Activated CD8-positive, alpha-beta T cell treated with anti-CD3 and anti-CD28 coated beads for 36 hours (primary cell): ENCODE measurements around the gene CCDC126. TPM values are rescaled to one million over a fixed set of nuclear protein-coding genes. Genes with fewer than 3 reads are reported as not detected.
"Not testable (repeated sequence)": the region's sequence is repeated elsewhere in the genome, so short reads cannot be mapped to it uniquely, and the experiment has no call there.

ENCODE experiments used
- ATAC-seq: fragments of 200-7000 bp; cut with Tn5 transposase; one replicate; pipeline ENCODE4 v1.10.0; 2021; ENCODE audit warnings: mild to moderate bottlenecking, moderate library complexity
- CTCF ChIA-PET: fragments of 350-600 bp; sonication (Branson Sonifier 250); formaldehyde crosslinking; loops from one replicate; lab custom pipeline; 2021; ENCODE audit warnings: antibody characterized with exemption; lab: Charles Lee
- POLR2A ChIA-PET: fragments of 350-600 bp; sonication (Branson Sonifier 250); formaldehyde crosslinking; loops from one replicate; lab custom pipeline; 2021; ENCODE audit warnings: antibody characterized with exemption; lab: Charles Lee
- DNase-seq: peaks from one replicate; pipeline ENCODE4 v3.0.0-alpha.2; 2020
- H3K27ac Mint-ChIP-seq: one replicate; pipeline ENCODE4 v1.8.0; 2021; ENCODE audit warnings: mild to moderate bottlenecking, mixed read lengths
- H3K27me3 Mint-ChIP-seq: one replicate; pipeline ENCODE4 v1.8.0; 2021; ENCODE audit warnings: mixed read lengths
- H3K36me3 Mint-ChIP-seq: one replicate; pipeline ENCODE4 v1.8.0; 2021; ENCODE audit warnings: low read depth, mixed read lengths
- H3K4me1 Mint-ChIP-seq: one replicate; pipeline ENCODE4 v1.8.0; 2021; ENCODE audit warnings: low read depth, mixed read lengths
- H3K4me3 Mint-ChIP-seq: one replicate; pipeline ENCODE4 v1.8.0; 2021; ENCODE audit warnings: mild to moderate bottlenecking, moderate library complexity, mixed read lengths
- H3K9me3 Mint-ChIP-seq: one replicate; pipeline ENCODE4 v1.8.0; 2021; ENCODE audit warnings: mixed read lengths
- CTCF ChIP-seq: fragments of 200-600 bp; IDR thresholded peaks from one replicate; pipeline ENCODE4 v1.8.0; 2022; ENCODE audit warnings: antibody characterized with exemption, mild to moderate bottlenecking
- intact Hi-C: fragments of 100-400 bp; cut with micrococcal nuclease; formaldehyde crosslinking; loops from one replicate; pipeline ENCODE4 v1.10.0; 2022
- total RNA-seq, 2 experiments: library from RNA; stranded (reverse); gene quantifications; one replicate each; pipeline ENCODE4 v1.2.3, GENCODE V29; 2021

CCDC126 gene
- total RNA-seq, 2 experiments from 2014 or later, result 5.5 to 6.5 TPM

GRCh38 chr7:23680414-23681405 lies 83.5 kb downstream of the CCDC126 start:
- intact Hi-C loops, result no loop called here
- TF ChIP-seq CTCF, result no peak
- POLR2A ChIA-PET, result interaction anchor here (1.0 to 1.5 kb wide), 2 partner anchors 10 to 110 kb away, joined by 3 to 4 read pairs; no protein-coding TSS in a partner anchor
- H3K27me3 Mint-ChIP-seq, result no peaks in the 10 kb centered on the region
- peak overlapping the region; percentile 85 for H3K4me3 Mint-ChIP-seq
- H3K4me1 Mint-ChIP-seq, result peaks cover 16% of the 10 kb centered on the region
- CTCF ChIA-PET, result interaction anchor here (0.9 to 12.7 kb wide), 8 partner anchors 11 to 134 kb away, joined by 3 to 84 read pairs (median 4); no protein-coding TSS in a partner anchor
- DNase-seq, result peak; percentile 57
- peak overlapping the region; percentile 75 for H3K27ac Mint-ChIP-seq
- H3K9me3 Mint-ChIP-seq, result no peaks in the 10 kb centered on the region
- peak; percentile 56 for ATAC-seq
- H3K36me3 Mint-ChIP-seq, result peaks cover 3% of the 10 kb centered on the region

GRCh38 chr7:23684041-23684440 lies 86.9 kb downstream of the CCDC126 start:
- H3K4me1 Mint-ChIP-seq, result peaks cover 15% of the 10 kb centered on the region
- intact Hi-C loops, H3K27me3 Mint-ChIP-seq, DNase-seq, ATAC-seq, H3K4me3 Mint-ChIP-seq, H3K9me3 Mint-ChIP-seq, H3K36me3 Mint-ChIP-seq, H3K27ac Mint-ChIP-seq: not testable (repeated sequence)
- POLR2A ChIA-PET, result interaction anchor here (0.6 kb wide), 1 partner anchor 49 kb away, joined by 3 read pairs; no protein-coding TSS in a partner anchor
- CTCF ChIA-PET, result interaction anchor here (0.9 to 12.7 kb wide), 6 partner anchors 10 to 411 kb away, joined by 3 to 84 read pairs (median 7); no protein-coding TSS in a partner anchor

- Mint-ChIP-seq H3K4me1 (peaks cover 5% of the 10 kb centered on the region), H3K36me3 (peaks cover 2% of the 10 kb centered on the region), H3K27ac (no peak overlapping the region), H3K9me3 (no peaks in the 10 kb centered on the region), H3K4me3 (no peak overlapping the region), H3K27me3 (no peaks in the 10 kb centered on the region)
- CTCF ChIA-PET, result interaction anchor here (2.5 to 12.7 kb wide), 3 partner anchors 12 to 139 kb away, joined by 10 to 84 read pairs (median 13); no protein-coding TSS in a partner anchor
- DNase-seq (no peak), ATAC-seq (no peak)
- intact Hi-C loops, result no loop called here
- TF ChIP-seq CTCF, result no peak
- POLR2A ChIA-PET, result no interaction called here
These were observed 88.5 kb downstream of the CCDC126 start for GRCh38 chr7:23685731-23686130.

- Mint-ChIP-seq H3K27ac (no peak overlapping the region), H3K4me1 (no peaks in the 10 kb centered on the region), H3K27me3 (no peaks in the 10 kb centered on the region), H3K36me3 (peaks cover 2% of the 10 kb centered on the region), H3K4me3 (no peak overlapping the region), H3K9me3 (no peaks in the 10 kb centered on the region)
- ChIA-PET POLR2A (no interaction called here), CTCF (interaction anchor here (12.7 kb wide), 1 partner anchor 10 kb away, joined by 84 read pairs; no protein-coding TSS in a partner anchor)
- intact Hi-C loops, result no loop called here
- no peak for TF ChIP-seq CTCF
- ATAC-seq (no peak), DNase-seq (no peak)
These were observed 89.8 kb downstream of the CCDC126 start for GRCh38 chr7:23687011-23687410.

- H3K4me3 Mint-ChIP-seq, result no peak overlapping the region
- DNase-seq (no peak), ATAC-seq (no peak)
- TF ChIP-seq CTCF, result no peak
- no peaks in the 10 kb centered on the region for H3K4me1 Mint-ChIP-seq
- intact Hi-C loops, result no loop called here
- H3K36me3 Mint-ChIP-seq, result peaks cover 11% of the 10 kb centered on the region
- peaks cover 2% of the 10 kb centered on the region for H3K9me3 Mint-ChIP-seq
- CTCF ChIA-PET, result interaction anchor here (1.3 to 12.7 kb wide), 2 partner anchors 8 to 142 kb away, joined by 4 to 84 read pairs; no protein-coding TSS in a partner anchor
- no peak overlapping the region for H3K27ac Mint-ChIP-seq
- POLR2A ChIA-PET, result no interaction called here
- no peaks in the 10 kb centered on the region for H3K27me3 Mint-ChIP-seq
These were observed 92.0 kb downstream of the CCDC126 start for GRCh38 chr7:23689165-23689564.
